GM21529 (cell line): ENCODE data around the gene OPCML.
A peak's percentile ranks its signal among the peaks of the same experiment; 100 is the strongest.

ENCODE experiments used
- ATAC-seq: cut with Tn5 transposase; IDR thresholded peaks from one replicate; pipeline ENCODE4 v1.9.1; 2021; ENCODE audit not compliant: unreplicated experiment

OPCML gene

DNA sequence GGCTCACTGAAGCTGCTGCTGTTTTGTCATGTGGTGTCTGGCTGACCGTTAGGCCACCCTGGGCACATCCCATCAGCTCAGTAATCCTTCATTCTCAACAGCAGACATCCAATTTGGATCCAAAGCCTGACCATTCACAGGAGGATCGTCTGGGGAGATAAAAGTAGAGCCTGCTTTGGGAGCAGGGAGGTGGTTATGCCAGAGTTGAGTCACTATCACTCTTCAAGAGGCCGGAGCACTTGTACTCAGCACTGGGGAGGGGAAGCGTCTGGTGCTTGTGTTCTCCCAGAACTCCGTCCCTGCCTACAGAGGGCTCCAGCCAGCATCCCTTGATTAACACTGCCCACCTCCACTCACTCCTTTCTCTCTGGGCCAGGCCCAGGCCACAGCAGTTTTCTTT lies 382.6 kb downstream of the OPCML start:
- ATAC-seq = no peak

DNA sequence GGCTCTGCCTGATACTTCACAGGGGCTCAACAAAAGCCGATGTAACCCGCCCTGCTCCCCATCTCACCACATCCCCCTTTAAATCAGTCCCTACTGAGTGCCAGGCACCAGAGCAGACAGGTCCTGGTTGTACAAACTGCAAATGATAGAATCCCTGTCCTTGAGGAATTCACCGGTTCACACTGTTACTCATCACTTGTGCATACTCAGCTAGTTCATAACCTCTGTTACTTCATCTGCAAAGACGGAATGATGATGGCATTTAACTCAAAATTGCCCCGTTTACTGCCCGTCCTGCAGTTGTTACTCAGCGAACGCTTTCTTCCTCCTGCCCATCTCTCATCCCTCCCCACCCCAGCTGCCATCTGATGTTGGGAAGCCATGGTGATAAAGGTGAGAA lies 384.7 kb downstream of the OPCML start:
- no peak for ATAC-seq

DNA sequence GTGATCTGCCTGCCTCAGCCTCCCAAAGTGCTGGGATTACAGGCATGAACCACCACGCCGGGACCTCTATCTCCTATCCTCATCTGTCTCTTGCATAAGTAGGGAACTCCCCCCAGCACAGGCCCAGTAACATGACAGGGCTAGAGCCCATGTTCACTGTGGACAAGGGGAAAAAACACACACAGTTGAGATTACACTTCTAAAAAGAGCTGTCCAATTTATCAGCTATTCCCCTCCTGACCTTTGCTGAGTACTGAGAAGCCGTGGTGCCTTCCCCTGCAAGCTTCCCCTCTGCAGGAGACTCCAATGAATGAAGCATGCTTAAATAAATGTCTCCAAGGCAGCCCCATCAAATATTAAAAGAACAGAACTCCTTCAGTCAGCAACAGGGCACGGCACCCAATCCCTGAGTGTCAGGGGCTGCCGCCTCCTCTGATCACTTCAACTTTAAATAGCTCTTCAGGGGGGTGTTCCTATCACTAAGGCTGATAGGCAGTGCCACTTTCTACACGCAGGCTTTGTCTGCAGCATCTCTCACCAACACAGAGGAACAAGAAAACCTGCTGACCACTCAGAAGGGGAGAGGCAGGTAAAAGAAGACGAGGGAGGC lies 385.5 kb downstream of the OPCML start:
- ATAC-seq = no peak

DNA sequence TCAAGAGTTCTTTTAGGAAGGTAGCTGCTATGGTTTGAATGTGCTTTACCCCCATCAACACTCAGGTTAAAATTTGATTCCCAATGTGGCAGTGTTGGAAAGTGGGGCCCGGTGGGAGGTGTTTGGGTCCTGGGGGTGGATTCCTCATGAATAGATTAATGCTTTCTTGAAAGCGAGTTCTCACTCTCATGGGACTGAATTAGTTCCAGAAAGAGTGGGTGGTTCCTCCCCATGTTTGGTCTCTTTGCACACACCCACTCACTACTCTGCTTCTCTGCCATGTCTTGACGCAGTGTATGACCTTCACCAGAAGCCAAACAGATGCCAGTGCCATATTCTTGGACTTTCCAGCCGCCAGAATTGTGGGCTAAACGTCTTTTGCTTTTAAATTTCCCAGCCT lies 394.4 kb downstream of the OPCML start:
- ATAC-seq = no peak

DNA sequence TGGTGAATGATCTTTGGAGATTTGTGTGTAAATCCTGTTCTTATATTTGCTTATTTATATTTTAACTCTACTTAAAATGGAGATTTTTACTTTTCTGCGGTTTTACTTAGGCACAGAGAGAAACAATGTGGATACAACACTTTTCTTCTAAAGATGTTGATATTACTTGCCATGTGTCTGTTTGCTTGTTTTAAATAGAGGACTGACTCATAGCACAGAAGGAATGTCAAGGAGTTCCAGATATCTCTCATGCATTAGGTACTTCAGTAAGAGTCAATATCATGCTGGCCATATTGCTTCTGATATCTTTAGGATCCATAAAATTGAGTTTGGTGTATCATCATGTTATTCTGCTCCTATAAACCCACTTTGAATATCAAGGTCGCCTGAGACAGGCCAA lies 395.0 kb downstream of the OPCML start:
- no peak for ATAC-seq

GRCh38 chr11:133136376-133136775 lies 395.9 kb downstream of the OPCML start:
- no peak for ATAC-seq

- peak; percentile 94 for ATAC-seq
Measured at GRCh38 chr11:133134314-133135173, 397.8 kb downstream of the OPCML start.

- ATAC-seq = no peak
Measured at GRCh38 chr11:133133606-133134005, 398.7 kb downstream of the OPCML start.

- ATAC-seq = no peak
Measured at GRCh38 chr11:133133050-133133449, 399.3 kb downstream of the OPCML start.

DNA sequence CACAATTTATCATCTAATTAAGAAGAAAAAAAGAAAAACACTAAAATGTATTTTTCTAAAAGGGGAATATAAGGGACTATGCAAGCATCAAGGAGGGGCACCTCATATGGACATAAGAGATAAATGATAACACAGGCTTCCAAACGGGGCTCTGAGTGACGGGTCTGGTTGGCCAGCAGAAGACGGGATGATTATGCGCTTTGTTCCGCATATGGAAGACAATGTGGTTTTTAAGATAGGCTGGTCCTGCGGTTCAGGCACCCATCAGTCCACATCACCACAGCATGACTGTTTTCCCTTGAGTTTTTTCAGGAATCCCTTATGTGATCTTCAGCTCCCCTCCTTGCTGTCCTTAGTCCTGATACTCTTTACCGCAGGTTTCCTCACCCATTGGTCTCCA lies 404.6 kb downstream of the OPCML start:
- no peak for ATAC-seq

GRCh38 chr11:133123796-133124195 lies 408.5 kb downstream of the OPCML start:
- ATAC-seq = no peak

GRCh38 chr11:133123366-133123765 lies 408.9 kb downstream of the OPCML start:
- no peak for ATAC-seq

DNA sequence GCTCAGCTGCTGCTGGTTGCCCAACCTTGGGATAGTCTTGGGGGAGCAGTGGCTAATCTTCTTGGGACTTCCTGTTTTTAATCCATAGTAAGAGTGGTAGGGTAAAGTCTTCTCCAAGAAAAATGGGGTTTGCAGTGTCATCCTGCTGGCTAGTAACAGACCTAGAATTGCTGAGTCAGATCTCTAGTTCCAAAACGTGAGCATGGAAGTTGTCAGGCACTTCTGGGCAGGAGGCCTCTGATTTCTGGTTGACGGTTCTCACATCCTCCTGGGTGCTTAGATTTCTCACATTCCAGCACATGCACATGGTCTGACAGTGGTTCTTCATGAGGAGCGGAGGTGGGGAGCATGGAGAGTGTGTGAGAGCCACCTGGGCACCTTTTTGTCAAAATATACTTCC lies 410.0 kb downstream of the OPCML start:
- no peak for ATAC-seq

- ATAC-seq = no peak
Measured at GRCh38 chr11:133118563-133119268, 413.6 kb downstream of the OPCML start.

- no peak for ATAC-seq
Measured at GRCh38 chr11:133115099-133115498, 417.2 kb downstream of the OPCML start.

GRCh38 chr11:133107763-133108162 lies 424.5 kb downstream of the OPCML start:
- ATAC-seq = no peak

- ATAC-seq = no peak
Measured at GRCh38 chr11:133107136-133107535, 425.2 kb downstream of the OPCML start.

DNA sequence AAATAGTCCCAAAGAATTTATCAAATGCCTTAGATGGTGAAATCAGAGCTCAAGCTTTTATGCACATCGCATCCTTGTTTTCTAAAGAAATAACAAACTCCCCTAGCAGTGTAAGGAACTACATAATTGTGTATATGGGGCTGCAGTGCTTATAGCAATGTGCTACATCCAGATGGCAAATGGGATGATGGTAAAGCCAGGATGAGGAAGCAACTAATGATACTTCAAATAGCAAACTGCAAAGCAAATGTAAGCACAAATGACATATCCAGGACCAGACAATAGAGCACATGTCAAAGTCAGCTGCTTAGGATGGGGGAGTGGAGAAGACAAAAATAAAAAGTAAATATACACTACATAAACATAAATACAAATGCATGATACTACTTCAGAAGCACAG lies 425.9 kb downstream of the OPCML start:
- ATAC-seq = no peak

DNA sequence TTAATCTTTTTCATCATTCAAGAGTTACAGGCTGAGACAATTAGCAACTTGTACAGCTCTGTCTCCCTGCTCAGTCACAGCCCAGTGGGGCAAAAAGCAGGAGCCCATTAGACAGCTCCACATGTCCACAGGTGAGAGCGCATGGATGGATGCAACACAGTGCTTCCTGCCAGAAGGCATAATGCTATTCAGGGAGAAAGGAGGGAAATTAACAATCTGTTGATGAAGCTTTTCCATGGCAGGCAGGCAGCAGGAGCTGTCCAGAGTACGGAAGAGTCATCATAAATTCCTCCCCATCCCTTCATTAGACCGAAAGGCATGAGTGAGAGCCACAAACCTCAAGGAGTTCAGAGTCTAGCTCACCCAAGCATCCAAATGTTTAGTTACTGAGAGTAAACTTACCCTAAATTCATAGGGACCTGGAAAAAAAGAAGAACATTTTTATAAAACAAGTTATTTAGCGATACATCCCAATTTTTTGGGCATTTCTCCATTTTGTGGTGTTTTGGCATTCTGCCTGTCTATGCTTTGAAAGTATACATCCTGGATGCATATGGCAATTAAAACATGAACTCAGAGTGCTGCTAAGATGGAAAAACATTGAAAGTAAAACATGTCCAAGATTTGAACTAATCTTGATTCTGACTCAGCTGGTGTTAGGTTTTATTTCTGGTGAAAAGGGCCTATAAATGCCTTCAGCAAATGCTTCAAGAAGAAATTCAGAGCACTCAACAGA lies 428.1 kb downstream of the OPCML start:
- no peak for ATAC-seq

DNA sequence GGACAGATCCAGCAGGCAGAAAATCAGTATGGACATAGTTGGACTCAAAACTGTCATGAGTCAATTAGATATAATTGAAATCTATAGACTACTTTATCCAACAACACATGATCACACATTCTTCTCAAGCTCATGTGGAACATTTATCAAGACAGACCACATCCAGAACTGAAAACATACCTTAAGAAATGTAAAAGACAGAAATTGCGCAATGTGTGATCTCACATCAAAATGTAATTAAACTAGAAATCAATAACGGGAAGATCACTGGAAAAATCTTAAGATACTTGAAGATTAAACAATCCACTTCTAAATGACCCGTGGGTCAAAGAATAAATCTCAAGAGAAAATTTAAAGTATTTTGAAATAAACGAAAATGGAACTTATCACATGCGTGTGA lies 435.3 kb downstream of the OPCML start:
- no peak for ATAC-seq

DNA sequence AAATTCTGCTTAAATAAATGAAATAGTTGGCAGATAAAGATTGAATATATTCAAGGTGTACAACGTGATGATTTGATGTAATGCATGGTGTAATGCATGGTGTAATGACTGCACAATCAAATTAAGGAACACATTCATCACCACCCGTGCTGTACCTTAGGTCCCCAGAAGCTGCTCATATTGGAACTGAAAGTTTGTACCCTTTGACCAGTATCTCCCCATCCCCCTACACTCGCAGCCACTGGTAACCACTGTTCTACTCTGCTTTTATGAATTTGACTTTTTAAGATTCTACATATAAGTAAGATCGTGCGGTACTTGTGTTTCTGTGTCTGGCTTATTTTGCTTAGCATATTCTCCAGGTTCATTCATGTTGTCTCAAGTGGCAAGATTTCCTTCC lies 445.8 kb downstream of the OPCML start:
- no peak for ATAC-seq
